Suppressor macrophage treated with lipopolysaccharide for 4 hours (primary cell): Measurements from ENCODE around the gene ZNF143.
A peak's percentile ranks its signal among the peaks of the same experiment; 100 is the strongest.
"Not testable (repeated sequence)": the region's sequence is repeated elsewhere in the genome, so short reads cannot be mapped to it uniquely, and the experiment has no call there.

Source experiments
- DNase-seq: peaks from one replicate; pipeline ENCODE4 v3.0.0-alpha.2; 2020

The ZNF143 gene

DNA sequence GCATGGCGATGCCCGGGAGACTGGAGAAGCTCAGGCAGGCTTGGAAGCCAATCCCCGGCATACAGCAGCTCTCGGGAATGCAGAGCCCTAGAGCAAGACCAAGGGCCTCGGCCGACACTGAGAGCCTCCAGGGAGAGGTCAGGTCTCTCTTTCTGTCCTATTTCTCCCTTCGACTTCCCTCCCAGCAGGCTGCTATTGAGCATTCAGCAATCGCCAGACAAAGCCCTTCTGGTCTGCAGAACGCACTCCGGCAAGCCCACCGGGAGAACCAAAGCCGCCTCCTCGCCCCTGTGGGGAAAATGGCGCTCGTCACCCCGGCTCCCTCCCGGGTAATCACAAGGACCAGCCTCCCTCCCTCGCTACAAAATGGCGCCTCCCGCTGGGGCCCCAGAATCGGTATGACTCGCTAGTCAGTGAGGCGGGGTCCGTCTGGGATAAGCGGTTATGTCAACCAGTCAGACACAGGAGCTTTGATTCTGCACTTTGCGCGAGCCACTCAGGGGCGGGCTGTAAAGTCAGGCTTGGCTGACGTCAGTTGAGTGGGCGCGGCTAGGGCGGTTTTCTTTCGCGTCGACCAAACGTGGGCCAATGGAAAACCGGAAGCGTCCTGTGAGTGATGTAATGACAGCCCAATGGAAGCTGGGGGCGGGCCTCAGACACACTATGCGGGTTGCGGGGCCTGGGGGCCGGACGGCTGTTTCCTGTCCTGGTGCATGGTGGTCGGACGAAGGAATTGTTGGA lies at the start of gene ZNF143:
TSS of gene ZNF143 (plus strand) at position 691 of the 741 bp plus-strand sequence. CDS start 10,297 bp downstream, outside the sequence.
- peak; percentile 100 for DNase-seq

DNA sequence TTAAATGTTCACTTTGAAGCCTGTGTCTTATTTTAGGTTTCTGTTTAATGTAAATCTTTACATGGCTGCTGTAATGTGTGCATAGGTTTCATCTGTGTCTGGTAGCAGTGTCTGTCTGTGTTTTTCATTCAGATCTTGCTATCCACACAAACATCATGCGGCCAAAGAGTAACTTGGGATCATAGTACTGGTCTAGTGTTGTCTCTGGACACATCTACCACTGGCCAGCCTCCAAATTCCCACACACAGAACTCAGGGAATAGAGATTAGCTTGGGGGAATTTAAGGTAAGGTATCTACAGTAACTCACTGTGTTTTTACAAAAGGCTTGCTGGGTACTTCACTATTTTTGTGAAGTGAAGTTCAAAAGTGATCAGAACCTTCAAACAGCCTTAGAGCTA lies 32.1 kb upstream of the ZNF143 start:
- no peak for DNase-seq

DNA sequence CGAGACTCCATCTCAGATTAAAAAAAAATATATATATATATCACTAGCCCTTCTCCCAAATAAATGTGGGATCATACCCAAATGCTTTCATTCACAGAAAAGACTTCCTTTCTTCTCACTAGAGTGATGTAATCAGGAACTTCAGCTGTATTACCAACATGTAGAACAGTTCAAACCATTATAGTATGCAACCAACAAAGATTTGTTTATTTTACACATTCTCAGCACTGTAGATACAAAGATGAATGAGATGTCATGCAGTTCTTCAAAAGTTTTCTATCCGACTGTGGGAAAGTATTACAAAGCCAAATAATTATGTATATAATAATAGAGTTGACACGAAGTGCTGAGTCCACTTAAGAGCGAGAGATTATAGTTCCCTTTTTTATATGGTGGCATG lies 22.2 kb upstream of the ZNF143 start:
- DNase-seq, result no peak

GRCh38 chr11:9446230-9446629 lies 14.6 kb upstream of the ZNF143 start:
- DNase-seq, result no peak

- DNase-seq, result no peak
Observed at GRCh38 chr11:9448576-9449352, 12.0 kb upstream of the ZNF143 start.

GRCh38 chr11:9452023-9452422 lies 8.8 kb upstream of the ZNF143 start:
- not testable (repeated sequence) for DNase-seq

DNA sequence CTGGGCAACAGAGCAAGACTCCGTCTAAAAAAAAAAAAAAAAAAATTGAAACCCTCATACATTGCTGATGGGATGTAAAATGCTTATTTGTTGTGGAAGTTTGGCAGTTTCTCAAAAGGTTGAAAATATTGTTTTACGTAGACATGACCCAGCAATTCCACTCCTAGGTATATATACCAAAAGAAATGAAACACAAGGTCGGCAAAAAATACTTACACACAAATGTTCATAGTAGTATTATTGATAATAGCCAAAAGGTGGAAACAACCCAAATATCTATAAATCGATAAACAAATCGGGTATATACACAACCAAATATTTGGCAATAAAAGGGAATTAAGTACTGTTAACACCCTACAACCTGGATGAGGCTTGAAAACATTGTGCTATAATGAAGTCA lies 5.1 kb upstream of the ZNF143 start:
- no peak for DNase-seq

- DNase-seq, result peak; percentile 55
Observed at GRCh38 chr11:9459667-9460321, 1.0 kb upstream of the ZNF143 start.

GRCh38 chr11:9461063-9461759 lies 399 bp downstream of the ZNF143 start:
- peak; percentile 83 for DNase-seq

GRCh38 chr11:9461760-9462134 lies 935 bp downstream of the ZNF143 start:
- peak; percentile 64 for DNase-seq

GRCh38 chr11:9462172-9462799 lies 1.5 kb downstream of the ZNF143 start:
- DNase-seq, result no peak

DNA sequence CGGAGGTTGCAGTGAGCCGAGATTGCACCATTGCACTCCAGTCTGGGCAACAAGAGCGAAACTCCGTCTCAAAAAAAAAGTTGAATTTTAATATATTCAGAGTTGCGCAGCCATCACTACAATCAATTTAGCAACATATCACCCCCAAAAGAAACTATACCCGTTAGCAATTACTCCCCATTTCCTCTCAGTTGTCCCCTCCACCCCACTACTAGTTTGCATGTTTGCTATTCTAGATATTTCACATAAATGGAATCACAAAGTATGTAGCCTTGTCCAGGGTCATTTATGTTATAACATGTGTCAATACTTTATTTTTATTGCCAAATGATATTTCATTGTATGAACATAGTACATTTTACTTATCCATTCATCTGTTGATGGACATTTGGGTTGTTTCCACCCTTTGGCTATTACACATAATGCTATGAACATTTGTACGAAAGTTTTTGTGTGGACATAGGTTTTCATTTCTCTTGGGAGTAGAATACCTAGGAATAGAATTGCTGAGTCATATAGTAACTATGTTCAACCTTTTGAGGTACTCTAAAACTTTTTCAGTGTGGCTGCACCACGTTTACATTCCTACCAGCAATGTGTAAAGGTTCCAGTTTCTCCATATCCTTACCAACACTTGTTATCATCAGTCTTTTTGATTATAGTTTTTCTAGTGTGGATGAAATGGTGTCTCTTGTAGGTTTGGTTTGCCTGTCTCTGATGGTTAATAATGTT lies 2.2 kb downstream of the ZNF143 start:
- DNase-seq, result peak; percentile 2

DNA sequence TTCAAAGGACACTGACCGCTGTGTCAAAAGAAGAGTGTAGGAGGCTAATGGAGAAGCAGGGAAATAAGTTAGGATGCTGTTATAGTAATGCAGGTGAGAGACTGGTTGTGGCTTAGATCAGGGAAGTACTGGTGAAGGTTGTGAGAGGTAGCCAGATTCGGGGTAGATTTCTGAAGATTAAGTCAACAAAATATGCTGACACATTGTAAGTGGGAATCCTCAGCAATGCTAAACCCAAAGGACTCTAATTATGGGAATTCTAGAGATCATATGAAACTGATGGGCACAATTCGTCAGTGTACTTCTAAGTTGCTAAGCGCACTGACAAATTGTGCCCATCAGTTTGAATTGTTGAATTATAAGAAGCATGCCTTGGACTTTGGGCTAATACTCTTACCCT lies 10.0 kb downstream of the ZNF143 start:
- no peak for DNase-seq

- DNase-seq, result no peak
Observed at GRCh38 chr11:9473408-9473807, 12.6 kb downstream of the ZNF143 start.

- DNase-seq, result no peak
Observed at GRCh38 chr11:9479899-9480298, 19.1 kb downstream of the ZNF143 start.

- no peak for DNase-seq
Observed at GRCh38 chr11:9489080-9489765, 28.4 kb downstream of the ZNF143 start.

DNA sequence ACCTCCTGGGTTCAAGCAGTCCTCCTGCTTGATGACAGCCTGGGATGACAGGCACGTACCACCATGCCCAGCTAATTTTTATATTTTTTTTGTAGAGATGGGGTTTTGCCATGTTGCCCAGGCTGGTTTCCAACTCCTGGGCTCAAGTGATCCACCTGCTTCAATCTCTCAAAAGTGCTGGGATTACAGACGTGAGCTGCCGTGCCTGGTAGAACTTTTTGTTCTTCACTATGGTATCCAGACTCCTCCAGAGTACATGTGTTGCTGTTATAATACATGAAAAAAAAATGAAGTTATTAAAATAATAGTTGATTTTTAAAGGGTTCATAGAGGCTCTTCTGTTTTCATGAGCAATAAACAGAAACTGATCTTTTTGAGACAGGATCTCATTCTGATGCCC lies 29.6 kb downstream of the ZNF143 start:
- no peak for DNase-seq

DNA sequence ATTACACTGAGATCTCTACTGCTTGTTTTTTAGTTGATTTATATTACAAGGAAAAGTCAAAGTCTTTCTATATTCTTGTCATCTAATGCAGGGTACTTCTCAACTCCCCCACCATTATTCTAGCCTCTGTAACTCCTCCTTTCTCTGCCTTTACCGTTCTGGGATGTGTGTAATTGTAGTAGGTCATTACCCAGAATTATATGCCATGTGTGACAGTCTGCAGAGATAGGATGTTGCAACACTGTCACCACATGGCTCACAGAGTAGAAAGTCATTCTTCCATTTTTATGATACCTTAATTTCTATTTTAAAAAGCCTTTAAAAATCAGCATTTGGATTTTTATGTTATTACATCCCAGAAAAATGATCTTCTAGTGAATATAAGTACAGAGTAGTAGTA lies 32.7 kb downstream of the ZNF143 start:
- DNase-seq, result no peak

GRCh38 chr11:9494316-9494715 lies 33.5 kb downstream of the ZNF143 start:
- no peak for DNase-seq

GRCh38 chr11:9495803-9496514 lies 35.1 kb downstream of the ZNF143 start:
- no peak for DNase-seq
